Measurements from ENCODE around the gene ADAM12.

GRCh38 chr10:126117196-126117595 lies 271.1 kb downstream of the ADAM12 start:
- TF ChIP-seq FOXM1 (IDR thresholded peaks at IDR 0.05; ENCODE audit: borderline replicate concordance) (no peak), CTBP1 (IDR thresholded peaks at IDR 0.05; ENCODE audit: borderline replicate concordance) (no peak), FOXA1 (IDR thresholded peaks at IDR 0.05) (no peak), BHLHE40 (IDR thresholded peaks at IDR 0.05; ENCODE audit: borderline replicate concordance) (no peak), SP1 (IDR thresholded peaks at IDR 0.05) (no peak), NFRKB (IDR thresholded peaks at IDR 0.05) (no peak), FOXK2 (IDR thresholded peaks at IDR 0.05) (no peak), PKNOX1 (IDR thresholded peaks at IDR 0.05) (no peak)
